CD4-positive, alpha-beta T cell (primary cell): ENCODE results near the gene MED27. TPM values are rescaled to one million over a fixed set of nuclear protein-coding genes. Genes with fewer than 3 reads are reported as not detected.

ENCODE experiments used
- ATAC-seq: fragments of 200-7000 bp; cut with Tn5 transposase; one replicate; pipeline ENCODE4 v1.10.0; 2022; ENCODE audit warnings: mild to moderate bottlenecking; ENCODE audit not compliant: poor library complexity
- CTCF ChIA-PET: fragments of 350-600 bp; sonication (Branson Sonifier 250); formaldehyde crosslinking; loops from one replicate; lab custom pipeline; 2021; ENCODE audit warnings: antibody characterized with exemption, inconsistent platforms; lab: Charles Lee
- POLR2A ChIA-PET: fragments of 350-600 bp; sonication (Branson Sonifier 250); formaldehyde crosslinking; loops from one replicate; lab custom pipeline; 2021; ENCODE audit warnings: antibody characterized with exemption, inconsistent platforms; lab: Charles Lee
- DNase-seq, 14 experiments: peaks; one replicate each; pipeline ENCODE4 v3.0.0-alpha.2; 2013 to 2020; ENCODE audit warnings: mixed read lengths in 2 of 14
- H3K27ac ChIP-seq, 2 donors: one replicate each; pipeline versions ENCODE4 v1.5.1 to v1.7.0; 2013; ENCODE audit warnings: low read length in 2 of 2, low read depth in 1 of 2, mild to moderate bottlenecking in 1 of 2
- H3K27me3 ChIP-seq, 2 experiments: 1 replicate in 1 of 2; 2 replicates in 1 of 2; pipeline versions ENCODE4 v1.6.1 to v1.7.0; 2013; ENCODE audit warnings: low read length in 2 of 2, control low read depth in 1 of 2, mild to moderate bottlenecking in 1 of 2, moderate library complexity in 1 of 2; ENCODE audit not compliant: insufficient read depth in 2 of 2, control insufficient read depth in 1 of 2
- H3K36me3 ChIP-seq: one replicate; pipeline ENCODE4 v1.6.1; 2013; ENCODE audit warnings: low read length, control low read depth; ENCODE audit not compliant: insufficient read depth
- H3K4me1 ChIP-seq: one replicate; pipeline ENCODE4 v1.6.1; 2013; ENCODE audit warnings: low read length, control low read depth; ENCODE audit not compliant: insufficient read depth
- H3K4me3 ChIP-seq: one replicate; pipeline ENCODE4 v1.5.1; 2013; ENCODE audit warnings: mild to moderate bottlenecking, low read length, moderate library complexity
- H3K9me3 ChIP-seq, 2 experiments: 1 replicate in 1 of 2; 2 replicates in 1 of 2; pipeline versions ENCODE4 v1.6.1 to v1.7.0; 2013; ENCODE audit warnings: low read length in 2 of 2, mild to moderate bottlenecking in 2 of 2, control low read depth in 1 of 2, moderate library complexity in 1 of 2; ENCODE audit not compliant: control insufficient read depth in 1 of 2, insufficient read depth in 1 of 2
- H3K27ac Mint-ChIP-seq: one replicate; pipeline ENCODE4 v1.8.0; 2020; ENCODE audit warnings: mixed read lengths
- H3K27me3 Mint-ChIP-seq: one replicate; pipeline ENCODE4 v1.8.0; 2021; ENCODE audit warnings: mixed read lengths
- H3K36me3 Mint-ChIP-seq: one replicate; pipeline ENCODE4 v1.8.0; 2021; ENCODE audit warnings: low read depth, mixed read lengths
- H3K4me1 Mint-ChIP-seq: one replicate; pipeline ENCODE4 v1.8.0; 2021; ENCODE audit warnings: low read depth, mixed read lengths
- H3K4me3 Mint-ChIP-seq: one replicate; pipeline ENCODE4 v1.8.0; 2020; ENCODE audit warnings: mild to moderate bottlenecking, mixed read lengths
- H3K9me3 Mint-ChIP-seq: one replicate; pipeline ENCODE4 v1.8.0; 2020; ENCODE audit warnings: mixed read lengths
- intact Hi-C, 2 experiments: fragments of 100-400 bp; cut with DNase I in 1 of 2; cut with micrococcal nuclease in 1 of 2; formaldehyde crosslinking; loops; one replicate each; pipeline versions ENCODE4 v1.15.1 to v1.9.0; 2023 to 2025; cut with DNase I, micrococcal nuclease
- total RNA-seq, 174 experiments: library from RNA in 2 of 174; stranded (reverse) in 2 of 174; gene quantifications; one replicate each; pipeline ENCODE4 v1.2.3 and lab custom pipeline; 2021 to 2026
- TF ChIP-seq, protein P1 (sequence below): fragments of 200-600 bp; IDR thresholded peaks from one replicate; pipeline ENCODE4 v1.8.0; 2022; ENCODE audit warnings: antibody characterized with exemption, mild to moderate bottlenecking

The MED27 gene
- total RNA-seq, 2 experiments from 2014 or later: 15.0 to 17.4 TPM

DNA sequence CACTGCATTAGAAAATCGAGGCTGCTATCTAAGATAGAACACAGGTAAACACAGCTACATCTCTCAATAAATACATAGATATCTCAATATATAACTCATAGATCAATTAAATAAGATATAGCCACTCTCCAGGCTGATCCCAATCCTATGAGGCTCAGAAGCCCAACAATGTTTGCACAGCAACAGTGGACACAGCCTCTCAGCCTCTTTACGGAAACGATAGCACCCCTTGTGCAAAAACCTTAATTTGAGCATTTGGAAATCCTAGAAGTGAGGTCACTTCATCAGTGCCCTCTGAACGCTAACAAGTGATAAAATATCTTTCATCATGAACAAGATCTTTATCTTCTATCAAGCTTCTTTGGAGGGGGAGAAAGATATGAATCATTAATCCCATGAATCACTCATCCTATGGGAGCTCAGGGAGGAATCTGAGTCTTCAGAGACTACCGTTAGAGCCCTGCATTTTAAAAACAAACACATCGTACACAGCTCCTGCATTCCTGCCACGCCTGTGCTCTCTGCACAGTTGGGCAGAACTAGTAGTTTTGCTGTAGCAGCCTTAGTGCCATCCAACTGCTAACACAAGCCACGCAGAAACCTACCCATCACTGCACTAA lies 71.4 kb downstream of the MED27 start:
- Histone ChIP-seq H3K4me1 (peaks cover 7% of the 10 kb centered on the region), H3K27me3 (no peaks in the 10 kb centered on the region), H3K4me3 (no peak overlapping the region), H3K27ac (no peak overlapping the region), H3K9me3 (no peaks in the 10 kb centered on the region), H3K36me3 (peaks cover 12% of the 10 kb centered on the region)
- no peak overlapping the region for H3K4me3 Mint-ChIP-seq
- no peak overlapping the region for H3K27ac Mint-ChIP-seq
- no peaks in the 10 kb centered on the region for H3K9me3 Mint-ChIP-seq
- ChIA-PET CTCF (no interaction called here), POLR2A (no interaction called here)
- TF ChIP-seq, protein P1, sequence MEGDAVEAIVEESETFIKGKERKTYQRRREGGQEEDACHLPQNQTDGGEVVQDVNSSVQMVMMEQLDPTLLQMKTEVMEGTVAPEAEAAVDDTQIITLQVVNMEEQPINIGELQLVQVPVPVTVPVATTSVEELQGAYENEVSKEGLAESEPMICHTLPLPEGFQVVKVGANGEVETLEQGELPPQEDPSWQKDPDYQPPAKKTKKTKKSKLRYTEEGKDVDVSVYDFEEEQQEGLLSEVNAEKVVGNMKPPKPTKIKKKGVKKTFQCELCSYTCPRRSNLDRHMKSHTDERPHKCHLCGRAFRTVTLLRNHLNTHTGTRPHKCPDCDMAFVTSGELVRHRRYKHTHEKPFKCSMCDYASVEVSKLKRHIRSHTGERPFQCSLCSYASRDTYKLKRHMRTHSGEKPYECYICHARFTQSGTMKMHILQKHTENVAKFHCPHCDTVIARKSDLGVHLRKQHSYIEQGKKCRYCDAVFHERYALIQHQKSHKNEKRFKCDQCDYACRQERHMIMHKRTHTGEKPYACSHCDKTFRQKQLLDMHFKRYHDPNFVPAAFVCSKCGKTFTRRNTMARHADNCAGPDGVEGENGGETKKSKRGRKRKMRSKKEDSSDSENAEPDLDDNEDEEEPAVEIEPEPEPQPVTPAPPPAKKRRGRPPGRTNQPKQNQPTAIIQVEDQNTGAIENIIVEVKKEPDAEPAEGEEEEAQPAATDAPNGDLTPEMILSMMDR: no peak
- no peak for ATAC-seq
- H3K36me3 Mint-ChIP-seq: peaks cover 42% of the 10 kb centered on the region
- no peaks in the 10 kb centered on the region for H3K27me3 Mint-ChIP-seq
- DNase-seq: no peak
- intact Hi-C loops: no loop called here
- H3K4me1 Mint-ChIP-seq: peaks cover 21% of the 10 kb centered on the region

GRCh38 chr9:132007371-132008025 lies 72.2 kb downstream of the MED27 start:
- DNase-seq (no peak), ATAC-seq (no peak)
- no peaks in the 10 kb centered on the region for H3K27me3 ChIP-seq
- H3K36me3 ChIP-seq: peaks cover 5% of the 10 kb centered on the region
- CTCF ChIA-PET: no interaction called here
- no peak overlapping the region for H3K4me3 ChIP-seq
- Mint-ChIP-seq H3K4me1 (peaks cover 24% of the 10 kb centered on the region), H3K27me3 (no peaks in the 10 kb centered on the region), H3K9me3 (no peaks in the 10 kb centered on the region), H3K36me3 (peaks cover 34% of the 10 kb centered on the region), H3K4me3 (no peak overlapping the region), H3K27ac (no peak overlapping the region)
- H3K9me3 ChIP-seq: no peaks in the 10 kb centered on the region
- no peak overlapping the region for H3K27ac ChIP-seq
- peaks cover 7% of the 10 kb centered on the region for H3K4me1 ChIP-seq
- POLR2A ChIA-PET: no interaction called here
- TF ChIP-seq, protein P1: no peak
- intact Hi-C loops: no loop called here

DNA sequence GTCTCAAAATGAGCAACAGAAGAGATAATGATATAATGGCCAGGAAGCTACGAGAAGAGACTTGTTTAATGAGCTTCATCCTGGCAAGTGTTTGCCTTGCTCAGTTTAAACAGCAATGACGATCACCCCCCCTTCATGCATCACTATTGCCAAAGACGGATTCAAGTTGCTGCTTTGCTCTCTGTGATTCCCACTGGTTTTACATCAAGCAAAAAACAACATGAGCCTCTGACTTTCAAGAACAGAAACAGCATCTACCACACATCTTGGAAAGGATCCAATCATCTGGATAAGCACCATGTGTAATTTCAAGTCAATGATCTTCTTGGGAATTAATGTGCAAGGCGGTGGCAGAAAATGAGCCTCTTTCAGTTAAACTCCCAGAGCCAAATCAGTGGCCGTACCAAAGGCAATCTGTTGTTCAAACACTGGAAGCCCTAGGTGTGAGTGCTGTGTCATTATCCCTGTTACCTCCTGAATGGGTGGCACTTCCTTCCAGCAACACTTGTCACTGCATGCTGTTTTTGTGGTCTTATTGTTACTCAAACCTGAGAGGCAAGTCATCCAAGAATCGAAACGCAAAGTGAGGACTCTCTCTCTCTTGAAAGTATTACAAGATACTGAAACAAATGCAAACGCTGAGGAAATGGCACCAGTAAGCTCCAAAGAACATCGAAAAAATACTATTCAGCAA lies 72.8 kb downstream of the MED27 start:
- peaks cover 7% of the 10 kb centered on the region for H3K4me1 ChIP-seq
- Mint-ChIP-seq H3K9me3 (no peaks in the 10 kb centered on the region), H3K36me3 (peaks cover 34% of the 10 kb centered on the region), H3K27me3 (no peaks in the 10 kb centered on the region), H3K4me1 (peaks cover 24% of the 10 kb centered on the region), H3K4me3 (no peak overlapping the region), H3K27ac (no peak overlapping the region)
- no peak for ATAC-seq
- peaks cover 5% of the 10 kb centered on the region for H3K36me3 ChIP-seq
- intact Hi-C loops: no loop called here
- CTCF ChIA-PET: no interaction called here
- DNase-seq: peak in 1 of 14 experiments; percentile 30
- H3K27me3 ChIP-seq: no peaks in the 10 kb centered on the region
- TF ChIP-seq, protein P1: no peak
- H3K9me3 ChIP-seq: no peaks in the 10 kb centered on the region
- POLR2A ChIA-PET: no interaction called here
- no peak overlapping the region for H3K4me3 ChIP-seq
- H3K27ac ChIP-seq: no peak overlapping the region
